Testis (tissue), 3 donors: ENCODE data around the gene C1QTNF3. TPM values are rescaled to one million over a fixed set of nuclear protein-coding genes. Genes with fewer than 3 reads are reported as not detected.
A peak's percentile ranks its signal among the peaks of the same experiment; 100 is the strongest.

Source experiments
- DNase-seq: peaks from one replicate; pipeline ENCODE4 v3.0.0-alpha.2; 2019
- H3K27ac ChIP-seq, 2 donors: fragments of 200-600 bp; sonication (generic); one replicate each; pipeline ENCODE4 v1.5.1; 2019
- H3K27me3 ChIP-seq: fragments of 200-600 bp; sonication (generic); one replicate; pipeline ENCODE4 v1.5.1; 2019
- H3K36me3 ChIP-seq: fragments of 200-600 bp; sonication (generic); one replicate; pipeline ENCODE4 v1.5.1; 2017; ENCODE audit warnings: low read depth; ENCODE audit errors: missing control alignments
- H3K4me1 ChIP-seq: fragments of 200-600 bp; sonication (generic); one replicate; pipeline ENCODE4 v1.5.1; 2019
- H3K4me3 ChIP-seq, 2 donors: fragments of 200-600 bp; sonication (generic); one replicate each; pipeline ENCODE4 v1.5.1; 2017 to 2019
- H3K9me3 ChIP-seq: fragments of 200-600 bp; sonication (generic); one replicate; pipeline ENCODE4 v1.5.1; 2017
- CTCF ChIP-seq, 3 experiments: fragments of 450-650 bp in 2 of 3; fragments of 200-600 bp in 1 of 3; sonication (generic) in 1 of 3; IDR thresholded peaks; one replicate each; pipeline ENCODE4 v1.5.1; 2016 to 2019; ENCODE audit warnings: antibody characterized with exemption in 3 of 3, mild to moderate bottlenecking in 2 of 3, moderate library complexity in 1 of 3
- POLR2A ChIP-seq: fragments of 450-650 bp; IDR thresholded peaks from one replicate; pipeline ENCODE4 v1.6.1; 2017; ENCODE audit warnings: antibody characterized with exemption, mild to moderate bottlenecking, moderate library complexity
- WGBS, 2 donors: methylation state at CpG; one replicate each; pipeline ENCODE4 v1.1.5; 2018; 5-methylcytosine and 5-hydroxymethylcytosine counted together
- intact Hi-C: fragments of 100-400 bp; cut with DNase I; formaldehyde crosslinking; loops from one replicate; pipeline ENCODE4 v1.15.1; 2023; ENCODE audit warnings: low total_unique reads
- polyA plus RNA-seq: library from polyadenylated mRNA; stranded (reverse); fragments of 350-450 nt; fragmentation: Illumina TruSeq; extraction: RNeasy Lipid Tissue Mini Kit (QIAGEN cat#74804); gene quantifications from one replicate; pipeline ENCODE4 v1.2.3, GENCODE V29; 2014; ENCODE audit warnings: low read depth, low replicate concordance; ENCODE audit not compliant: insufficient read depth
- total RNA-seq, 2 donors: library from RNA; depleted of rRNA; stranded (reverse); fragments of >200 nt; gene quantifications; one replicate each; pipeline ENCODE4 v1.2.3, GENCODE V29; 2016

C1QTNF3 gene
- total and polyA plus RNA-seq, 3 donors from 2014 or later = 14.1 to 31.3 (median 27.1) TPM

- no peak overlapping the region for H3K27ac ChIP-seq
- intact Hi-C loops = no loop called here
- H3K27me3 ChIP-seq = no peaks in the 10 kb centered on the region
- no peak for TF ChIP-seq CTCF (IDR thresholded peaks at IDR 0.05)
- TF ChIP-seq POLR2A = no peak
- 81 to 97% methylated on average over 1 of the region's 1 CpG for WGBS, 2 donors
- no peaks in the 10 kb centered on the region for H3K4me1 ChIP-seq
- DNase-seq = no peak
- no peaks in the 10 kb centered on the region for H3K36me3 ChIP-seq
- H3K9me3 ChIP-seq = no peaks in the 10 kb centered on the region
- H3K4me3 ChIP-seq = no peak overlapping the region
These were observed 33.4 kb downstream of the C1QTNF3 start for GRCh38 chr5:34009610-34010009.

- H3K27ac ChIP-seq = peak overlapping the region; percentile 67 to 90
- DNase-seq = no peak
- H3K27me3 ChIP-seq = no peaks in the 10 kb centered on the region
- no peaks in the 10 kb centered on the region for H3K9me3 ChIP-seq
- WGBS, 2 donors = 0 to 8% methylated on average over 1 of the region's 1 CpG
- no peaks in the 10 kb centered on the region for H3K4me1 ChIP-seq
- intact Hi-C loops = no loop called here
- TF ChIP-seq POLR2A = no peak
- TF ChIP-seq CTCF (IDR thresholded peaks at IDR 0.05) = no peak
- no peaks in the 10 kb centered on the region for H3K36me3 ChIP-seq
- peak overlapping the region; percentile 66 to 81 for H3K4me3 ChIP-seq
These were observed 34.2 kb downstream of the C1QTNF3 start for GRCh38 chr5:34008802-34009201.

GRCh38 chr5:34007621-34008600 lies 35.1 kb downstream of the C1QTNF3 start, which contains the start of gene AMACR:
Gene AMACR (minus strand): TSS chr5:34008050. CDS start chr5:34008019, 31 bp downstream.
- Histone ChIP-seq H3K27ac (peak within 1 kb of the TSS; percentile 67 to 90), H3K4me1 (no peaks in the 10 kb centered on the region), H3K4me3 (peak within 1 kb of the TSS; percentile 66 to 81), H3K9me3 (no peaks in the 10 kb centered on the region), H3K27me3 (no peaks in the 10 kb centered on the region), H3K36me3 (no peaks in the 10 kb centered on the region)
- DNase-seq = peak; percentile 93
- intact Hi-C loops = no loop called here
- TF ChIP-seq CTCF (IDR thresholded peaks at IDR 0.05) = no peak
- peak; percentile 35 for TF ChIP-seq POLR2A
- 1% methylated on average over 37 to 69 of the region's 76 CpGs for WGBS, 2 donors

- H3K4me3 ChIP-seq = peak overlapping the region; percentile 66 to 81
- intact Hi-C loops = no loop called here
- no peaks in the 10 kb centered on the region for H3K4me1 ChIP-seq
- 2 to 3% methylated on average over 11 of the region's 11 CpGs for WGBS, 2 donors
- TF ChIP-seq CTCF (IDR thresholded peaks at IDR 0.05) = no peak
- no peak for TF ChIP-seq POLR2A
- peak; percentile 27 for DNase-seq
- H3K27me3 ChIP-seq = no peaks in the 10 kb centered on the region
- no peaks in the 10 kb centered on the region for H3K9me3 ChIP-seq
- H3K27ac ChIP-seq = peak overlapping the region; percentile 67 to 90
- H3K36me3 ChIP-seq = no peaks in the 10 kb centered on the region
These were observed 35.8 kb downstream of the C1QTNF3 start for GRCh38 chr5:34007201-34007620.
